RPMI8226 (cell line): ENCODE results near the gene USP17L13.
"Not testable (repeated sequence)": the region's sequence is repeated elsewhere in the genome, so short reads cannot be mapped to it uniquely, and the experiment has no call there.

Experiments
- DNase-seq: peaks from one replicate; pipeline ENCODE4 v3.0.0-alpha.2; 2015

USP17L13 gene

GRCh38 chr4:9224596-9224995 lies at the start of gene USP17L13:
USP17L13 (plus strand) TSS chr4:9224896; CDS start chr4:9224896, 0 bp downstream.
- not testable (repeated sequence) for DNase-seq

GRCh38 chr4:9210357-9210756 lies 14.3 kb upstream of the USP17L13 start, which contains the start of gene USP17L10:
USP17L10 (plus strand) TSS chr4:9210657; CDS start chr4:9210657, 0 bp downstream.
- not testable (repeated sequence) for DNase-seq

- not testable (repeated sequence) for DNase-seq
Observed at GRCh38 chr4:9214701-9215100, 10.0 kb upstream of the USP17L13 start.

GRCh38 chr4:9215105-9215504 lies 9.6 kb upstream of the USP17L13 start, which contains the start of gene USP17L11:
USP17L11 (plus strand) TSS chr4:9215405; CDS start chr4:9215405, 0 bp downstream.
- not testable (repeated sequence) for DNase-seq

GRCh38 chr4:9219852-9220251 lies 4.8 kb upstream of the USP17L13 start, which contains the start of gene USP17L12:
USP17L12 (plus strand) TSS chr4:9220152; CDS start chr4:9220152, 0 bp downstream.
- DNase-seq = not testable (repeated sequence)

GRCh38 chr4:9230249-9230648 lies 5.6 kb downstream of the USP17L13 start:
- DNase-seq = not testable (repeated sequence)

- DNase-seq = not testable (repeated sequence)
Observed at GRCh38 chr4:9234085-9234484, 9.4 kb downstream of the USP17L13 start, which contains the start of gene USP17L15. USP17L15 (plus strand) TSS chr4:9234385; CDS start chr4:9234385, 0 bp downstream.

- not testable (repeated sequence) for DNase-seq
Observed at GRCh38 chr4:9238461-9238860, 13.8 kb downstream of the USP17L13 start.

GRCh38 chr4:9243579-9243978 lies 18.9 kb downstream of the USP17L13 start, which contains the start of gene USP17L17:
USP17L17 (plus strand) TSS chr4:9243879; CDS start chr4:9243879, 0 bp downstream.
- DNase-seq = not testable (repeated sequence)

- DNase-seq = not testable (repeated sequence)
Observed at GRCh38 chr4:9247953-9248680, 23.4 kb downstream of the USP17L13 start, which contains the start of gene USP17L18. USP17L18 (plus strand) TSS chr4:9248630; CDS start chr4:9248630, 0 bp downstream.

- DNase-seq = not testable (repeated sequence)
Observed at GRCh38 chr4:9253078-9253477, 28.4 kb downstream of the USP17L13 start, which contains the start of gene USP17L19. USP17L19 (plus strand) TSS chr4:9253378; CDS start chr4:9253378, 0 bp downstream.

GRCh38 chr4:9257824-9258223 lies 33.1 kb downstream of the USP17L13 start, which contains the start of gene USP17L20:
USP17L20 (plus strand) TSS chr4:9258124; CDS start chr4:9258124, 0 bp downstream.
- DNase-seq = not testable (repeated sequence)

GRCh38 chr4:9262572-9262971 lies 37.9 kb downstream of the USP17L13 start, which contains the start of gene USP17L21:
USP17L21 (plus strand) TSS chr4:9262872; CDS start chr4:9262872, 0 bp downstream.
- DNase-seq = not testable (repeated sequence)

GRCh38 chr4:9267319-9267718 lies 42.6 kb downstream of the USP17L13 start, which contains the start of gene USP17L22:
USP17L22 (plus strand) TSS chr4:9267619; CDS start chr4:9267619, 0 bp downstream.
- not testable (repeated sequence) for DNase-seq

GRCh38 chr4:9271719-9272118 lies 47.0 kb downstream of the USP17L13 start:
- DNase-seq = not testable (repeated sequence)
